ENCODE results near the gene CST9L.

Gene CST9L

GRCh38 chr20:23519556-23519955 lies 48.7 kb downstream of the CST9L start:
- Histone ChIP-seq H2BK120ac (ENCODE audit: low read depth, low read length) (no peak overlapping the region), H3K4me1 (ENCODE audit: control insufficient read depth in 2 of 2, insufficient read depth in 1 of 2, low read depth in 1 of 2, low read length in 2 of 2) (no peaks in the 10 kb centered on the region), H2BK15ac (ENCODE audit: low read length) (no peak overlapping the region), H2BK12ac (ENCODE audit: low read length) (no peak overlapping the region), H3K18ac (ENCODE audit: low read length) (no peak overlapping the region), H3K4me2 (ENCODE audit: insufficient read depth, low read length, poor library complexity, severe bottlenecking) (no peak overlapping the region), H3K9ac (ENCODE audit: low read depth, low read length, poor library complexity) (no peak overlapping the region), H2AK5ac (ENCODE audit: low read depth, low read length) (no peak overlapping the region), H3K27ac (replicated peaks; ENCODE audit: low read length) (no peak overlapping the region), H4K8ac (ENCODE audit: low read depth, low read length) (no peak overlapping the region), H4K91ac (ENCODE audit: low read depth, low read length, poor library complexity) (no peak overlapping the region), H3K9me3 (replicated peaks in 1 of 2; ENCODE audit: control insufficient read depth in 2 of 2, insufficient read depth in 1 of 2, low read depth in 1 of 2, low read length in 2 of 2) (no peaks in the 10 kb centered on the region), H3K4me3 (ENCODE audit: low read length in 2 of 2) (no peak overlapping the region), H2BK5ac (ENCODE audit: low read length) (no peak overlapping the region), H3K36me3 (replicated peaks in 1 of 2; ENCODE audit: control insufficient read depth in 2 of 2, insufficient read depth in 2 of 2, low read length in 2 of 2) (no peaks in the 10 kb centered on the region), H3K79me1 (ENCODE audit: low read depth, low read length) (no peaks in the 10 kb centered on the region), H3K27me3 (ENCODE audit: control insufficient read depth in 3 of 3, insufficient read depth in 3 of 3, low read depth in 1 of 3, low read length in 3 of 3) (peaks cover 0 to 20% (median 0%) of the 10 kb centered on the region in 3 experiments), H3K23ac (ENCODE audit: low read depth, low read length, poor library complexity) (no peak overlapping the region), H3K14ac (ENCODE audit: low read length) (no peak overlapping the region), H2AFZ (ENCODE audit: low read length) (no peak overlapping the region), H3K4ac (ENCODE audit: low read length) (no peak overlapping the region)
- no peak for DNase-seq (ENCODE audit: low spot score)
- WGBS, 2 donors (ENCODE audit: extremely low coverage in 2 of 2, insufficient read length in 2 of 2, insufficient replicate concordance in 1 of 2) = no CpG with 5 or more reads among the region's 6 CpGs

GRCh38 chr20:23517719-23518118 lies 50.6 kb downstream of the CST9L start:
- H3K4me2 ChIP-seq (ENCODE audit: insufficient read depth, low read length, poor library complexity, severe bottlenecking) = no peak overlapping the region
- H2BK15ac ChIP-seq (ENCODE audit: low read length) = no peak overlapping the region
- H3K14ac ChIP-seq (ENCODE audit: low read length) = no peak overlapping the region
- no peak overlapping the region for H3K4me3 ChIP-seq (ENCODE audit: low read length in 2 of 2)
- no peak overlapping the region for H2BK12ac ChIP-seq (ENCODE audit: low read length)
- no peak overlapping the region for H3K27ac ChIP-seq (replicated peaks; ENCODE audit: low read length)
- H4K8ac ChIP-seq (ENCODE audit: low read depth, low read length) = no peak overlapping the region
- peak overlapping the region; percentile 11 for H2AK5ac ChIP-seq (ENCODE audit: low read depth, low read length)
- no peaks in the 10 kb centered on the region for H3K79me1 ChIP-seq (ENCODE audit: low read depth, low read length)
- H3K27me3 ChIP-seq (ENCODE audit: control insufficient read depth in 3 of 3, insufficient read depth in 3 of 3, low read depth in 1 of 3, low read length in 3 of 3) = peaks cover 0 to 12% (median 0%) of the 10 kb centered on the region in 3 experiments
- H3K9ac ChIP-seq (ENCODE audit: low read depth, low read length, poor library complexity) = no peak overlapping the region
- H3K9me3 ChIP-seq (replicated peaks in 1 of 2; ENCODE audit: control insufficient read depth in 2 of 2, insufficient read depth in 1 of 2, low read depth in 1 of 2, low read length in 2 of 2) = no peaks in the 10 kb centered on the region
- no peak overlapping the region for H3K18ac ChIP-seq (ENCODE audit: low read length)
- H4K91ac ChIP-seq (ENCODE audit: low read depth, low read length, poor library complexity) = no peak overlapping the region
- no peak overlapping the region for H2BK5ac ChIP-seq (ENCODE audit: low read length)
- H2BK120ac ChIP-seq (ENCODE audit: low read depth, low read length) = no peak overlapping the region
- H3K23ac ChIP-seq (ENCODE audit: low read depth, low read length, poor library complexity) = no peak overlapping the region
- no peak overlapping the region for H2AFZ ChIP-seq (ENCODE audit: low read length)
- no peaks in the 10 kb centered on the region for H3K36me3 ChIP-seq (replicated peaks in 1 of 2; ENCODE audit: control insufficient read depth in 2 of 2, insufficient read depth in 2 of 2, low read length in 2 of 2)
- no peaks in the 10 kb centered on the region for H3K4me1 ChIP-seq (ENCODE audit: control insufficient read depth in 2 of 2, insufficient read depth in 1 of 2, low read depth in 1 of 2, low read length in 2 of 2)
- no CpG with 5 or more reads among the region's 4 CpGs for WGBS, 2 donors (ENCODE audit: extremely low coverage in 2 of 2, insufficient read length in 2 of 2, insufficient replicate concordance in 1 of 2)
- no peak overlapping the region for H3K4ac ChIP-seq (ENCODE audit: low read length)
- no peak for DNase-seq (ENCODE audit: low spot score)

GRCh38 chr20:23515250-23515939 lies 52.9 kb downstream of the CST9L start:
- no peak overlapping the region for H3K27ac ChIP-seq (replicated peaks; ENCODE audit: low read length)
- no peak overlapping the region for H4K8ac ChIP-seq (ENCODE audit: low read depth, low read length)
- no peaks in the 10 kb centered on the region for H3K36me3 ChIP-seq (replicated peaks in 1 of 2; ENCODE audit: control insufficient read depth in 2 of 2, insufficient read depth in 2 of 2, low read length in 2 of 2)
- H3K23ac ChIP-seq (ENCODE audit: low read depth, low read length, poor library complexity) = no peak overlapping the region
- no peaks in the 10 kb centered on the region for H3K79me1 ChIP-seq (ENCODE audit: low read depth, low read length)
- peaks cover 0 to 14% (median 0%) of the 10 kb centered on the region in 3 experiments for H3K27me3 ChIP-seq (ENCODE audit: control insufficient read depth in 3 of 3, insufficient read depth in 3 of 3, low read depth in 1 of 3, low read length in 3 of 3)
- H2BK5ac ChIP-seq (ENCODE audit: low read length) = no peak overlapping the region
- H3K4me1 ChIP-seq (ENCODE audit: control insufficient read depth in 2 of 2, insufficient read depth in 1 of 2, low read depth in 1 of 2, low read length in 2 of 2) = no peaks in the 10 kb centered on the region
- H4K91ac ChIP-seq (ENCODE audit: low read depth, low read length, poor library complexity) = no peak overlapping the region
- no peak overlapping the region for H3K4me2 ChIP-seq (ENCODE audit: insufficient read depth, low read length, poor library complexity, severe bottlenecking)
- H2BK120ac ChIP-seq (ENCODE audit: low read depth, low read length) = no peak overlapping the region
- H3K9me3 ChIP-seq (replicated peaks in 1 of 2; ENCODE audit: control insufficient read depth in 2 of 2, insufficient read depth in 1 of 2, low read depth in 1 of 2, low read length in 2 of 2) = no peaks in the 10 kb centered on the region
- no peak overlapping the region for H3K18ac ChIP-seq (ENCODE audit: low read length)
- no CpG with 5 or more reads among the region's 5 CpGs for WGBS, 2 donors (ENCODE audit: extremely low coverage in 2 of 2, insufficient read length in 2 of 2, insufficient replicate concordance in 1 of 2)
- no peak overlapping the region for H2AK5ac ChIP-seq (ENCODE audit: low read depth, low read length)
- H3K9ac ChIP-seq (ENCODE audit: low read depth, low read length, poor library complexity) = no peak overlapping the region
- H3K4ac ChIP-seq (ENCODE audit: low read length) = no peak overlapping the region
- no peak overlapping the region for H2BK15ac ChIP-seq (ENCODE audit: low read length)
- no peak overlapping the region for H2BK12ac ChIP-seq (ENCODE audit: low read length)
- H3K14ac ChIP-seq (ENCODE audit: low read length) = no peak overlapping the region
- no peak overlapping the region for H3K4me3 ChIP-seq (ENCODE audit: low read length in 2 of 2)
- DNase-seq (ENCODE audit: low spot score) = no peak
- H2AFZ ChIP-seq (ENCODE audit: low read length) = no peak overlapping the region

- Histone ChIP-seq H3K4me3 (ENCODE audit: low read length in 2 of 2) (no peak overlapping the region), H3K27me3 (ENCODE audit: control insufficient read depth in 3 of 3, insufficient read depth in 3 of 3, low read depth in 1 of 3, low read length in 3 of 3) (peaks cover 0 to 20% (median 0%) of the 10 kb centered on the region in 3 experiments), H2AK5ac (ENCODE audit: low read depth, low read length) (no peak overlapping the region), H2BK12ac (ENCODE audit: low read length) (no peak overlapping the region), H3K23ac (ENCODE audit: low read depth, low read length, poor library complexity) (no peak overlapping the region), H4K91ac (ENCODE audit: low read depth, low read length, poor library complexity) (no peak overlapping the region), H3K9me3 (replicated peaks in 1 of 2; ENCODE audit: control insufficient read depth in 2 of 2, insufficient read depth in 1 of 2, low read depth in 1 of 2, low read length in 2 of 2) (no peaks in the 10 kb centered on the region), H2AFZ (ENCODE audit: low read length) (no peak overlapping the region), H3K36me3 (replicated peaks in 1 of 2; ENCODE audit: control insufficient read depth in 2 of 2, insufficient read depth in 2 of 2, low read length in 2 of 2) (no peaks in the 10 kb centered on the region), H2BK5ac (ENCODE audit: low read length) (no peak overlapping the region), H3K4me1 (ENCODE audit: control insufficient read depth in 2 of 2, insufficient read depth in 1 of 2, low read depth in 1 of 2, low read length in 2 of 2) (peaks cover 0 to 4% of the 10 kb centered on the region in 2 donors), H4K8ac (ENCODE audit: low read depth, low read length) (no peak overlapping the region), H3K79me1 (ENCODE audit: low read depth, low read length) (no peaks in the 10 kb centered on the region), H3K4me2 (ENCODE audit: insufficient read depth, low read length, poor library complexity, severe bottlenecking) (no peak overlapping the region), H3K9ac (ENCODE audit: low read depth, low read length, poor library complexity) (no peak overlapping the region), H3K27ac (replicated peaks; ENCODE audit: low read length) (no peak overlapping the region), H3K18ac (ENCODE audit: low read length) (no peak overlapping the region), H3K4ac (ENCODE audit: low read length) (no peak overlapping the region), H3K14ac (ENCODE audit: low read length) (no peak overlapping the region), H2BK120ac (ENCODE audit: low read depth, low read length) (no peak overlapping the region), H2BK15ac (ENCODE audit: low read length) (no peak overlapping the region)
- no CpG with 5 or more reads among the region's 1 CpG for WGBS, 2 donors (ENCODE audit: extremely low coverage in 2 of 2, insufficient read length in 2 of 2, insufficient replicate concordance in 1 of 2)
- no peak for DNase-seq (ENCODE audit: low spot score)
Measured at GRCh38 chr20:23514848-23515247, 53.4 kb downstream of the CST9L start.
